ENCODE results near the gene MYO3A. TPM values are rescaled to one million over a fixed set of nuclear protein-coding genes. Genes with fewer than 3 reads are reported as not detected.

MYO3A gene
- polyA plus RNA-seq, 1 donor (not counting 4 experiments of a cell fraction or from before 2014, with no cell fraction given): not detected

DNA sequence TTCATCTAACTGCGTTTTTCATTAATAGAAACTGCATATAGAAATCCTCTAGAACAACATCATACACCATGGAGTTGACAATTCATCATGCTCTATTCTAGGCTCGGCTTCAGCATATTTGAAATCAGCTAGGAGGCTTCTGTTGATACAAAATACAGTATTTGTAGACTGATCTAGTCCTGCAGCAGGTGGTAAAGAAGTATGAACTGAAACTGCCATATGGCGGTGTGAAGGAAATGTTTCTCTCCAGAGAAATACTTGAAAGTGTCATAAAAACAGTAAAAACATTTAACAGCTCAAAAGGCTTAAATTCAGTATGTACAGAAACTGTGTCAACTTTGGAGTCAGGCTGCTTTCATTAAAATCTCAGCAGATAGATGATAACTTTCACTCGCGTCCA is 32.0 kb upstream of the MYO3A start:
- no peak overlapping the region for H3K4me3 ChIP-seq (ENCODE audit: control insufficient read depth in 2 of 3, extremely low read depth in 1 of 3, insufficient read depth in 2 of 3, low read depth in 1 of 3, low read length in 3 of 3)
- no peaks in the 10 kb centered on the region for H4K20me1 ChIP-seq (ENCODE audit: control insufficient read depth, extremely low read depth, insufficient read depth, low read length)
- no peaks in the 10 kb centered on the region for H3K9me3 ChIP-seq (ENCODE audit: control insufficient read depth, low read depth, low read length)
- no peaks in the 10 kb centered on the region for H3K36me3 ChIP-seq (ENCODE audit: control insufficient read depth in 2 of 2, extremely low read depth in 1 of 2, insufficient read depth in 2 of 2, low read length in 2 of 2)
- DNase-seq (ENCODE audit: low read depth, low spot score): no peak
- H3K27ac ChIP-seq (ENCODE audit: control insufficient read depth, insufficient read depth, low read length): no peak overlapping the region
- H3K9me1 ChIP-seq (ENCODE audit: control insufficient read depth, extremely low read depth, insufficient read depth, low read length): no peaks in the 10 kb centered on the region
- no peaks in the 10 kb centered on the region for H3K4me1 ChIP-seq (ENCODE audit: control insufficient read depth, extremely low read depth, insufficient read depth, low read length)
- H3K79me2 ChIP-seq (ENCODE audit: control insufficient read depth, insufficient read depth, low read length): no peaks in the 10 kb centered on the region
- H2AFZ ChIP-seq (ENCODE audit: control insufficient read depth, low read length): no peak overlapping the region
- dilution Hi-C loops (cut with MboI; ENCODE audit: extremely low pct_ligation_motif_present, low sequenced_read_pairs): no loop called here
- no peak for FAIRE-seq
- H3K27me3 ChIP-seq (ENCODE audit: control insufficient read depth, extremely low read depth, insufficient read depth, low read length): no peaks in the 10 kb centered on the region
- H3K4me2 ChIP-seq (ENCODE audit: control insufficient read depth, extremely low read depth, insufficient read depth, low read depth, low read length): no peak overlapping the region
- H3K9ac ChIP-seq (ENCODE audit: control insufficient read depth, extremely low read depth, insufficient read depth, low read length): no peak overlapping the region
- no peak for TF ChIP-seq EZH2 (IDR thresholded peaks at IDR 0.05; ENCODE audit: low read length)
- TF ChIP-seq, protein P1, sequence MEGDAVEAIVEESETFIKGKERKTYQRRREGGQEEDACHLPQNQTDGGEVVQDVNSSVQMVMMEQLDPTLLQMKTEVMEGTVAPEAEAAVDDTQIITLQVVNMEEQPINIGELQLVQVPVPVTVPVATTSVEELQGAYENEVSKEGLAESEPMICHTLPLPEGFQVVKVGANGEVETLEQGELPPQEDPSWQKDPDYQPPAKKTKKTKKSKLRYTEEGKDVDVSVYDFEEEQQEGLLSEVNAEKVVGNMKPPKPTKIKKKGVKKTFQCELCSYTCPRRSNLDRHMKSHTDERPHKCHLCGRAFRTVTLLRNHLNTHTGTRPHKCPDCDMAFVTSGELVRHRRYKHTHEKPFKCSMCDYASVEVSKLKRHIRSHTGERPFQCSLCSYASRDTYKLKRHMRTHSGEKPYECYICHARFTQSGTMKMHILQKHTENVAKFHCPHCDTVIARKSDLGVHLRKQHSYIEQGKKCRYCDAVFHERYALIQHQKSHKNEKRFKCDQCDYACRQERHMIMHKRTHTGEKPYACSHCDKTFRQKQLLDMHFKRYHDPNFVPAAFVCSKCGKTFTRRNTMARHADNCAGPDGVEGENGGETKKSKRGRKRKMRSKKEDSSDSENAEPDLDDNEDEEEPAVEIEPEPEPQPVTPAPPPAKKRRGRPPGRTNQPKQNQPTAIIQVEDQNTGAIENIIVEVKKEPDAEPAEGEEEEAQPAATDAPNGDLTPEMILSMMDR (optimal IDR thresholded peaks at IDR 0.05 in 1 of 3, IDR thresholded peaks at IDR 0.05 in 1 of 3, conservative IDR thresholded peaks at IDR 0.05 in 1 of 3; ENCODE audit: extremely low read depth in 1 of 3, insufficient read depth in 2 of 3, low read length in 3 of 3): no peak

GRCh38 chr10:25907261-25907660 is 26.8 kb upstream of the MYO3A start:
- dilution Hi-C loops (cut with MboI; ENCODE audit: extremely low pct_ligation_motif_present, low sequenced_read_pairs): no loop called here
- Histone ChIP-seq H3K4me1 (ENCODE audit: control insufficient read depth, extremely low read depth, insufficient read depth, low read length) (no peaks in the 10 kb centered on the region), H3K9me1 (ENCODE audit: control insufficient read depth, extremely low read depth, insufficient read depth, low read length) (no peaks in the 10 kb centered on the region), H3K9me3 (ENCODE audit: control insufficient read depth, low read depth, low read length) (no peaks in the 10 kb centered on the region), H3K9ac (ENCODE audit: control insufficient read depth, extremely low read depth, insufficient read depth, low read length) (no peak overlapping the region), H3K36me3 (ENCODE audit: control insufficient read depth in 2 of 2, extremely low read depth in 1 of 2, insufficient read depth in 2 of 2, low read length in 2 of 2) (no peaks in the 10 kb centered on the region), H3K27ac (ENCODE audit: control insufficient read depth, insufficient read depth, low read length) (no peak overlapping the region), H3K4me2 (ENCODE audit: control insufficient read depth, extremely low read depth, insufficient read depth, low read depth, low read length) (no peak overlapping the region), H3K27me3 (ENCODE audit: control insufficient read depth, extremely low read depth, insufficient read depth, low read length) (no peaks in the 10 kb centered on the region), H2AFZ (ENCODE audit: control insufficient read depth, low read length) (no peak overlapping the region), H3K4me3 (ENCODE audit: control insufficient read depth in 2 of 3, extremely low read depth in 1 of 3, insufficient read depth in 2 of 3, low read depth in 1 of 3, low read length in 3 of 3) (no peak overlapping the region), H3K79me2 (ENCODE audit: control insufficient read depth, insufficient read depth, low read length) (no peaks in the 10 kb centered on the region), H4K20me1 (ENCODE audit: control insufficient read depth, extremely low read depth, insufficient read depth, low read length) (no peaks in the 10 kb centered on the region)
- no peak for TF ChIP-seq EZH2 (IDR thresholded peaks at IDR 0.05; ENCODE audit: low read length)
- TF ChIP-seq, protein P1 (optimal IDR thresholded peaks at IDR 0.05 in 1 of 3, IDR thresholded peaks at IDR 0.05 in 1 of 3, conservative IDR thresholded peaks at IDR 0.05 in 1 of 3; ENCODE audit: extremely low read depth in 1 of 3, insufficient read depth in 2 of 3, low read length in 3 of 3): no peak
- DNase-seq (ENCODE audit: low read depth, low spot score): no peak
- FAIRE-seq: no peak
